HCT116 (cell line): ENCODE results near the gene MLEC. TPM values are rescaled to one million over a fixed set of nuclear protein-coding genes. Genes with fewer than 3 reads are reported as not detected.
A peak's percentile ranks its signal among the peaks of the same experiment; 100 is the strongest.

ENCODE experiments used
- ATAC-seq: fragments of 200-7000 bp; cut with Tn5 transposase; 2 replicates; pipeline ENCODE4 v1.9.1; 2020; ENCODE audit warnings: mild to moderate bottlenecking, moderate library complexity
- BruUV-seq: library from RNA; stranded (reverse); fragments of 400-500 nt; replicated peaks from 2 replicates; lab custom pipeline; 2021; lab: Mats Ljungman, UMichigan
- CTCF ChIA-PET: fragments of 300-600 bp; sonication (Branson Sonifier 250); formaldehyde crosslinking; loops from one replicate; lab custom pipeline; 2021; ENCODE audit warnings: antibody characterized with exemption; lab: Charles Lee
- POLR2A ChIA-PET: fragments of 300-600, 350-600 bp; sonication (Branson Sonifier 250); formaldehyde crosslinking; loops from one replicate; lab custom pipeline; 2021; ENCODE audit warnings: antibody characterized with exemption; lab: Charles Lee
- RAD21 ChIA-PET, 2 experiments: fragments of 300-600 bp; sonication (Branson Sonifier 250); formaldehyde crosslinking; loops; one replicate each; lab custom pipeline; 2023; ENCODE audit warnings: low total read pairs in 2 of 2; ENCODE audit not compliant: uncharacterized antibody in 2 of 2, unreplicated experiment in 2 of 2, low non-redundant PET in 1 of 2; lab: Charles Lee
- DNase-seq: peaks from one replicate; pipeline ENCODE4 v3.0.0-alpha.2; 2010; ENCODE audit warnings: low read depth, low spot score
- H2AFZ ChIP-seq: fragments of 200-600 bp; shearing (Covaris generic), sonication (generic); 2 replicates; pipeline ENCODE4 v1.6.1; 2017; ENCODE audit warnings: low read depth, mixed run types, mixed read lengths, antibody characterized with exemption, low read length; ENCODE audit not compliant: poor library complexity, severe bottlenecking
- H3K27ac ChIP-seq: 2 replicates; pipeline ENCODE4 v1.5.1; 2012; ENCODE audit warnings: low read depth, low read length
- H3K27me3 ChIP-seq: fragments of 200-600 bp; sonication (generic); 2 replicates; pipeline ENCODE4 v1.6.1; 2016; ENCODE audit warnings: mixed run types, low read length, mixed read lengths; ENCODE audit not compliant: insufficient read depth
- H3K36me3 ChIP-seq, 2 experiments: fragments of 200-500 bp in 1 of 2; fragments of 200-600 bp in 1 of 2; sonication (Bioruptor generic) in 1 of 2; sonication (generic) in 1 of 2; 2 replicates each; pipeline versions ENCODE4 v1.5.1 to v1.6.1; 2014 to 2016; ENCODE audit warnings: low read length in 2 of 2, inconsistent platforms in 1 of 2, mixed read lengths in 1 of 2, mixed run types in 1 of 2; ENCODE audit not compliant: insufficient read depth in 2 of 2, control insufficient read depth in 1 of 2
- H3K4me1 ChIP-seq, 2 experiments: fragments of 200-600 bp in 1 of 2; sonication (generic) in 1 of 2; 2 replicates each; pipeline versions ENCODE4 v1.5.1 to v1.6.1; 2012 to 2017; ENCODE audit warnings: low read length in 2 of 2, inconsistent platforms in 1 of 2, mild to moderate bottlenecking in 1 of 2, mixed read lengths in 1 of 2, mixed run types in 1 of 2, moderate library complexity in 1 of 2; ENCODE audit not compliant: insufficient read depth in 2 of 2, control insufficient read depth in 1 of 2
- H3K4me2 ChIP-seq: fragments of 200-600 bp; sonication (generic); 2 replicates; pipeline ENCODE4 v1.6.1; 2017; ENCODE audit warnings: mixed run types, low read length, mixed read lengths
- H3K4me3 ChIP-seq, 2 experiments: fragments of 200-600 bp in 1 of 2; sonication (generic) in 1 of 2; replicated peaks in 1 of 2; 2 replicates each; pipeline ENCODE4 v1.5.1; 2011 to 2016; ENCODE audit warnings: low read length in 2 of 2, control low read depth in 1 of 2, low read depth in 1 of 2, mild to moderate bottlenecking in 1 of 2, mixed read lengths in 1 of 2, mixed run types in 1 of 2
- H3K79me2 ChIP-seq: fragments of 200-600 bp; sonication (generic); 2 replicates; pipeline ENCODE4 v1.6.1; 2017; ENCODE audit warnings: mild to moderate bottlenecking, mixed run types, low read length, moderate library complexity, mixed read lengths; ENCODE audit not compliant: insufficient read depth
- H3K9ac ChIP-seq: fragments of 200-600 bp; sonication (generic); 2 replicates; pipeline ENCODE4 v1.6.1; 2016; ENCODE audit warnings: low read length, mixed read lengths
- H3K9me2 ChIP-seq: fragments of 200-600 bp; sonication (generic), shearing (Covaris generic); 2 replicates; pipeline ENCODE4 v1.6.1; 2017; ENCODE audit warnings: mixed run types, mild to moderate bottlenecking, moderate library complexity; ENCODE audit not compliant: insufficient read depth
- H3K9me3 ChIP-seq, 2 experiments: fragments of 200-500 bp in 1 of 2; fragments of 200-600 bp in 1 of 2; sonication (Bioruptor generic) in 1 of 2; sonication (generic) in 1 of 2; 2 replicates each; pipeline ENCODE4 v1.6.1; 2014 to 2017; ENCODE audit warnings: low read length in 2 of 2, mixed read lengths in 2 of 2, inconsistent platforms in 1 of 2, low read depth in 1 of 2, mild to moderate bottlenecking in 1 of 2, mixed run types in 1 of 2, moderate library complexity in 1 of 2; ENCODE audit not compliant: control insufficient read depth in 1 of 2, insufficient read depth in 1 of 2
- H4K20me1 ChIP-seq: fragments of 200-600 bp; sonication (generic), shearing (Covaris generic); 2 replicates; pipeline ENCODE4 v1.6.1; 2017; ENCODE audit warnings: mixed run types, mild to moderate bottlenecking, moderate library complexity; ENCODE audit not compliant: insufficient read depth
- CEBPB ChIP-seq: IDR thresholded peaks from 2 replicates; pipeline ENCODE4 v1.6.1; 2012; ENCODE audit warnings: low read depth
- EGR1 ChIP-seq: IDR thresholded peaks from 2 replicates; pipeline ENCODE4 v1.6.1; 2012; ENCODE audit warnings: low read depth
- JUND ChIP-seq: IDR thresholded peaks from 2 replicates; pipeline ENCODE4 v1.6.1; 2012
- MAX ChIP-seq: IDR thresholded peaks from 2 replicates; pipeline ENCODE4 v1.6.1; 2012
- POLR2A ChIP-seq: IDR thresholded peaks from 2 replicates; pipeline ENCODE4 v1.7.0; 2011; ENCODE audit warnings: borderline replicate concordance; ENCODE audit not compliant: insufficient read depth, insufficient read length; ENCODE audit errors: extremely low read depth
- POLR2AphosphoS5 ChIP-seq: IDR thresholded peaks from 2 replicates; pipeline ENCODE4 v1.6.1; 2011; ENCODE audit warnings: mild to moderate bottlenecking, low read depth, low read length, moderate library complexity
- SIN3A ChIP-seq: IDR thresholded peaks from 2 replicates; pipeline ENCODE4 v1.6.1; 2012; ENCODE audit warnings: low read depth
- TCF7L2 ChIP-seq: IDR thresholded peaks from 2 replicates; pipeline ENCODE4 v1.7.0; 2011; ENCODE audit warnings: borderline replicate concordance, inconsistent platforms; ENCODE audit not compliant: insufficient read depth, insufficient read length; ENCODE audit errors: extremely low read depth
- YY1 ChIP-seq: IDR thresholded peaks from 2 replicates; pipeline ENCODE4 v1.6.1; 2011; ENCODE audit warnings: low read length, low read depth, moderate library complexity, mild to moderate bottlenecking; ENCODE audit not compliant: insufficient replicate concordance; ENCODE audit errors: extremely low read depth
- ZFX ChIP-seq: fragments of 450-650 bp; IDR thresholded peaks from 2 replicates; pipeline ENCODE4 v1.6.1; 2017
- intact Hi-C: fragments of 100-400 bp; cut with micrococcal nuclease; formaldehyde crosslinking; loops from 2 replicates; pipeline ENCODE4 v1.10.0; 2022
- total RNA-seq: library from RNA; stranded (reverse); gene quantifications from one replicate; pipeline ENCODE4 v1.2.1, GENCODE V29; 2021; ENCODE audit not compliant: unreplicated experiment

Gene MLEC
- total RNA-seq, 1 experiment from 2014 or later, result 152 TPM

DNA sequence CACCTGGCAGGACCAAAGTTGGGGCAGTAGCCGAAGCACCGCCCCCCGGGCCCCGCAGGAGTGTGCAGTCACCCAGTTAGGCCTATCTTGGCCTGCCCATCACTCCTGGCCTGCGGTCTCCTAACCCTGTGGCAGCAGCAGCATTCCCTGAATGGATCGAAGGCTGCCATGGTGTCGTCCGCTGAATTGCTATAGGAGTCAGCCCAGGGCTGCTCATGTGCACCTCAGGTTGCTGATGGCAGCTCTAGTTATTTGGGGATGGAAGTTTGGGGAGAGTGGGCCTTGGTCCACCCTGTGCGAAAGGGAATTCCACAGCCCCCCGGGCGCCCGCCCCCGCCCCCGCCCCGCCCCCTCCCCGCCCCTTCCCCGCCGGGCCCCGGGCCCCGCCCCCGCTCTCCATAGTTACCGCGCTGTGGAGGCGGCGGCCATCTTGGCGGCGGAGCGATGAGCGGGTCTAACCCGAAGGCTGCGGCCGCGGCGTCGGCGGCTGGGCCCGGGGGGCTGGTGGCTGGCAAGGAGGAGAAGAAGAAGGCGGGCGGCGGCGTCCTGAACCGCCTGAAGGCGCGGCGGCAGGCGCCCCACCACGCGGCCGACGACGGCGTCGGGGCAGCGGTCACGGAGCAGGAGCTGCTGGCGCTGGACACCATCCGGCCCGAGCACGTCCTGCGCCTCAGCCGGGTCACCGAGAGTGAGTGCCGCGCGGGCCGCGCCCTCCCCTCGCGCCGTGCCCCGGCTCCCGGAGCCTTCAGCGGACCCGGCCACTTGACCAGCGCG lies 23.3 kb downstream of the MLEC start, which contains the start of gene UNC119B:
TSS of gene UNC119B (plus strand) at position 428 of the 774 bp plus-strand sequence. CDS start at position 445, 17 bp downstream.
- peak within 1 kb of the TSS; percentile 74 for H2AFZ ChIP-seq

More for the DNA sequence above, 23.3 kb downstream of the MLEC start, which contains the start of gene UNC119B:
- BruUV-seq, result no TSS peak
- Histone ChIP-seq H3K79me2 (peaks cover 18% of the 10 kb centered on the region), H3K4me2 (peak within 1 kb of the TSS; percentile 88), H3K9me2 (no peaks in the 10 kb centered on the region), H3K27me3 (no peaks in the 10 kb centered on the region), H3K36me3 (peaks cover 5 to 10% of the 10 kb centered on the region in 2 experiments; a peak in 3 of 4 replicates), H3K9ac (peak within 1 kb of the TSS; percentile 96), H3K4me1 (peaks cover 11 to 15% of the 10 kb centered on the region in 2 experiments), H4K20me1 (no peaks in the 10 kb centered on the region), H3K4me3 (peak within 1 kb of the TSS; percentile 86 to 90), H3K9me3 (no peaks in the 10 kb centered on the region), H3K27ac (peak within 1 kb of the TSS; percentile 90)
- ChIA-PET POLR2A (interaction anchor here (1.0 to 1.4 kb wide), 2 partner anchors 15 to 129 kb away, joined by 3 to 5 read pairs; partner anchors contain the start of genes ACADS and POP5), CTCF (interaction anchor here (0.6 to 1.2 kb wide), 3 partner anchors 61 to 126 kb away, joined by 3 read pairs; no protein-coding TSS in a partner anchor), RAD21 (no interaction called here)
- ATAC-seq, result peak; percentile 81
- intact Hi-C loops, result loop anchor here (5.0 to 10.0 kb wide), 2 partner anchors 262 to 375 kb away; no protein-coding TSS in a partner anchor
- TF ChIP-seq MAX (peak; percentile 51), TCF7L2 (no peak), EGR1 (peak; percentile 63), ZFX (peak; percentile 86), POLR2AphosphoS5 (peak; percentile 92), SIN3A (peak; percentile 71), JUND (no peak), YY1 (peak; percentile 95), POLR2A (no peak), CEBPB (no peak)
- no peak for DNase-seq
